ENCODE results near the gene NEXN.

NEXN gene

GRCh38 chr1:77989744-77990143, 101.3 kb downstream of the NEXN start:
- TF ChIP-seq CTCF (IDR thresholded peaks at IDR 0.05; ENCODE audit: low read depth, low read length, missing control alignments), result no peak
- no peak for DNase-seq (ENCODE audit: extremely low read depth, low read depth)
- no peak overlapping the region for H3K4me3 ChIP-seq (replicated peaks; ENCODE audit: low read depth, low read length)

- no peak for TF ChIP-seq CTCF (IDR thresholded peaks at IDR 0.05; ENCODE audit: low read depth, low read length, missing control alignments)
- DNase-seq (ENCODE audit: extremely low read depth, low read depth), result no peak
- no peak overlapping the region for H3K4me3 ChIP-seq (replicated peaks; ENCODE audit: low read depth, low read length)
Observed at GRCh38 chr1:77990629-77991204, 102.3 kb downstream of the NEXN start.

GRCh38 chr1:77991638-77992037, 103.2 kb downstream of the NEXN start:
- no peak for DNase-seq (ENCODE audit: extremely low read depth, low read depth)
- no peak for TF ChIP-seq CTCF (IDR thresholded peaks at IDR 0.05; ENCODE audit: low read depth, low read length, missing control alignments)

More at GRCh38 chr1:77991638-77992037, 103.2 kb downstream of the NEXN start:
- no peak overlapping the region for H3K4me3 ChIP-seq (replicated peaks; ENCODE audit: low read depth, low read length)
